ENCODE results near the gene TAF4B.

GRCh38 chr18:26258711-26259110, 32.5 kb downstream of the TAF4B start:
- TF ChIP-seq, protein P1, sequence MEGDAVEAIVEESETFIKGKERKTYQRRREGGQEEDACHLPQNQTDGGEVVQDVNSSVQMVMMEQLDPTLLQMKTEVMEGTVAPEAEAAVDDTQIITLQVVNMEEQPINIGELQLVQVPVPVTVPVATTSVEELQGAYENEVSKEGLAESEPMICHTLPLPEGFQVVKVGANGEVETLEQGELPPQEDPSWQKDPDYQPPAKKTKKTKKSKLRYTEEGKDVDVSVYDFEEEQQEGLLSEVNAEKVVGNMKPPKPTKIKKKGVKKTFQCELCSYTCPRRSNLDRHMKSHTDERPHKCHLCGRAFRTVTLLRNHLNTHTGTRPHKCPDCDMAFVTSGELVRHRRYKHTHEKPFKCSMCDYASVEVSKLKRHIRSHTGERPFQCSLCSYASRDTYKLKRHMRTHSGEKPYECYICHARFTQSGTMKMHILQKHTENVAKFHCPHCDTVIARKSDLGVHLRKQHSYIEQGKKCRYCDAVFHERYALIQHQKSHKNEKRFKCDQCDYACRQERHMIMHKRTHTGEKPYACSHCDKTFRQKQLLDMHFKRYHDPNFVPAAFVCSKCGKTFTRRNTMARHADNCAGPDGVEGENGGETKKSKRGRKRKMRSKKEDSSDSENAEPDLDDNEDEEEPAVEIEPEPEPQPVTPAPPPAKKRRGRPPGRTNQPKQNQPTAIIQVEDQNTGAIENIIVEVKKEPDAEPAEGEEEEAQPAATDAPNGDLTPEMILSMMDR (IDR thresholded peaks at IDR 0.05; ENCODE audit: poor library complexity): no peak
- no peak for TF ChIP-seq EZH2 (IDR thresholded peaks at IDR 0.05; ENCODE audit: borderline replicate concordance)
- no peak for TF ChIP-seq EZH2phosphoT487 (IDR thresholded peaks at IDR 0.05; ENCODE audit: low read depth, severe bottlenecking, unreplicated experiment)
